Fibroblast of lung (primary cell): ENCODE data around the gene INCA1. TPM values are rescaled to one million over a fixed set of nuclear protein-coding genes. Genes with fewer than 3 reads are reported as not detected.

Experiments
- DNase-seq, 2 donors: peaks; one replicate each; pipeline versions ENCODE4 v3.0.0 to v3.0.0-alpha.2; 2010; ENCODE audit warnings: low read depth in 2 of 2
- H2AFZ ChIP-seq: 2 replicates; pipeline ENCODE4 v1.5.1; 2012; ENCODE audit warnings: low read length, control low read depth, inconsistent platforms
- H3K27ac ChIP-seq: 2 replicates; pipeline ENCODE4 v1.5.1; 2011; ENCODE audit warnings: low read length, control low read depth; ENCODE audit not compliant: insufficient read depth
- H3K27me3 ChIP-seq: 2 replicates; pipeline ENCODE4 v1.5.1; 2011; ENCODE audit warnings: mild to moderate bottlenecking, low read length; ENCODE audit not compliant: control insufficient read depth, insufficient read depth
- H3K36me3 ChIP-seq: 2 replicates; pipeline ENCODE4 v1.5.1; 2011; ENCODE audit warnings: low read length; ENCODE audit not compliant: control insufficient read depth, insufficient read depth
- H3K4me1 ChIP-seq: 2 replicates; pipeline ENCODE4 v1.5.1; 2011; ENCODE audit warnings: low read length; ENCODE audit not compliant: control insufficient read depth, insufficient read depth; ENCODE audit errors: extremely low read depth
- H3K4me2 ChIP-seq: 2 replicates; pipeline ENCODE4 v1.5.1; 2011; ENCODE audit warnings: low read length, control low read depth; ENCODE audit not compliant: insufficient read depth; ENCODE audit errors: extremely low read depth
- H3K4me3 ChIP-seq, 4 experiments: fragments of 200-600 bp in 1 of 4; sonication (generic) in 1 of 4; replicated peaks in 1 of 4; 2 replicates each; pipeline ENCODE4 v1.5.1; 2011 to 2016; ENCODE audit warnings: low read length in 4 of 4, low read depth in 3 of 4, mild to moderate bottlenecking in 3 of 4, control low read depth in 2 of 4, inconsistent platforms in 1 of 4, mixed read lengths in 1 of 4; ENCODE audit not compliant: insufficient read depth in 1 of 4; ENCODE audit errors: control extremely low read depth in 1 of 4
- H3K79me2 ChIP-seq: 2 replicates; pipeline ENCODE4 v1.5.1; 2012; ENCODE audit warnings: mild to moderate bottlenecking, low read length, inconsistent platforms; ENCODE audit not compliant: control insufficient read depth, insufficient read depth
- H3K9ac ChIP-seq: 2 replicates; pipeline ENCODE4 v1.5.1; 2011; ENCODE audit warnings: mild to moderate bottlenecking, low read length, control low read depth; ENCODE audit not compliant: insufficient read depth
- H3K9me3 ChIP-seq: 2 replicates; pipeline ENCODE4 v1.5.1; 2012; ENCODE audit warnings: low read depth, low read length; ENCODE audit not compliant: control insufficient read depth, insufficient read depth
- H4K20me1 ChIP-seq: 2 replicates; pipeline ENCODE4 v1.5.1; 2011; ENCODE audit warnings: low read length; ENCODE audit not compliant: control insufficient read depth, insufficient read depth; ENCODE audit errors: extremely low read depth
- CTCF ChIP-seq, 2 donors: IDR thresholded peaks in 1 of 2; conservative IDR thresholded peaks in 1 of 2; 1 replicate in 1 of 2; 2 replicates in 1 of 2; pipeline ENCODE4 v1.5.1; 2011 to 2012; ENCODE audit warnings: low read length in 2 of 2, control low read depth in 1 of 2, inconsistent platforms in 1 of 2, low read depth in 1 of 2, mild to moderate bottlenecking in 1 of 2
- EZH2 ChIP-seq: IDR thresholded peaks from 2 replicates; pipeline ENCODE4 v1.5.1; 2012; ENCODE audit warnings: low read length, control low read depth, mild to moderate bottlenecking; ENCODE audit errors: missing control alignments
- polyA plus RNA-seq, 2 donors: library from polyadenylated mRNA; depleted of rRNA in 1 of 2; stranded (reverse) in 1 of 2; unstranded in 1 of 2; fragments of >200 nt; gene quantifications; 2 replicates each; pipeline ENCODE4 v1.2.1, GENCODE V29; 2011 to 2012; ENCODE audit warnings: missing spikeins in 1 of 2
- total RNA-seq: library from RNA; depleted of rRNA; stranded (reverse); fragments of >200 nt; gene quantifications from 2 replicates; pipeline ENCODE4 v1.2.1, GENCODE V29; 2014

Gene INCA1
- total and polyA plus RNA-seq, 2 donors (not counting 1 experiment from before 2014, with no cell fraction given): 0.28 to 0.33 TPM

- H3K9ac ChIP-seq: no peak overlapping the region
- TF ChIP-seq EZH2: no peak
- TF ChIP-seq CTCF (conservative IDR thresholded peaks at IDR 0.05 in 1 of 2, IDR thresholded peaks at IDR 0.05 in 1 of 2; ENCODE audit: low read depth in 1 of 2, low read length in 2 of 2): no peak
- H3K27me3 ChIP-seq: no peaks in the 10 kb centered on the region
- H3K4me3 ChIP-seq: peak overlapping the region; percentile 0 to 97 (median 26)
- no peak for DNase-seq
- H3K36me3 ChIP-seq: peaks cover 27% of the 10 kb centered on the region
- peaks cover 2% of the 10 kb centered on the region for H4K20me1 ChIP-seq
- H3K9me3 ChIP-seq: no peaks in the 10 kb centered on the region
- peaks cover 24% of the 10 kb centered on the region for H3K4me1 ChIP-seq
- no peak overlapping the region for H2AFZ ChIP-seq
- H3K79me2 ChIP-seq: peaks cover 77% of the 10 kb centered on the region
- H3K27ac ChIP-seq: peak overlapping the region; percentile 74
- peak overlapping the region; percentile 63 for H3K4me2 ChIP-seq
Measured at GRCh38 chr17:4944554-4945175, 52.7 kb downstream of the INCA1 start.

GRCh38 chr17:4944163-4944553 lies 53.2 kb downstream of the INCA1 start:
- Histone ChIP-seq H3K4me3 (no peak overlapping the region), H3K36me3 (peaks cover 27% of the 10 kb centered on the region), H3K9ac (no peak overlapping the region), H3K27me3 (no peaks in the 10 kb centered on the region), H3K4me2 (no peak overlapping the region), H3K4me1 (peaks cover 25% of the 10 kb centered on the region), H3K27ac (peak overlapping the region; percentile 74), H2AFZ (no peak overlapping the region), H3K9me3 (no peaks in the 10 kb centered on the region), H3K79me2 (peaks cover 81% of the 10 kb centered on the region), H4K20me1 (peaks cover 2% of the 10 kb centered on the region)
- TF ChIP-seq CTCF (conservative IDR thresholded peaks at IDR 0.05 in 1 of 2, IDR thresholded peaks at IDR 0.05 in 1 of 2; ENCODE audit: low read depth in 1 of 2, low read length in 2 of 2): no peak
- TF ChIP-seq EZH2: no peak
- no peak for DNase-seq

DNA sequence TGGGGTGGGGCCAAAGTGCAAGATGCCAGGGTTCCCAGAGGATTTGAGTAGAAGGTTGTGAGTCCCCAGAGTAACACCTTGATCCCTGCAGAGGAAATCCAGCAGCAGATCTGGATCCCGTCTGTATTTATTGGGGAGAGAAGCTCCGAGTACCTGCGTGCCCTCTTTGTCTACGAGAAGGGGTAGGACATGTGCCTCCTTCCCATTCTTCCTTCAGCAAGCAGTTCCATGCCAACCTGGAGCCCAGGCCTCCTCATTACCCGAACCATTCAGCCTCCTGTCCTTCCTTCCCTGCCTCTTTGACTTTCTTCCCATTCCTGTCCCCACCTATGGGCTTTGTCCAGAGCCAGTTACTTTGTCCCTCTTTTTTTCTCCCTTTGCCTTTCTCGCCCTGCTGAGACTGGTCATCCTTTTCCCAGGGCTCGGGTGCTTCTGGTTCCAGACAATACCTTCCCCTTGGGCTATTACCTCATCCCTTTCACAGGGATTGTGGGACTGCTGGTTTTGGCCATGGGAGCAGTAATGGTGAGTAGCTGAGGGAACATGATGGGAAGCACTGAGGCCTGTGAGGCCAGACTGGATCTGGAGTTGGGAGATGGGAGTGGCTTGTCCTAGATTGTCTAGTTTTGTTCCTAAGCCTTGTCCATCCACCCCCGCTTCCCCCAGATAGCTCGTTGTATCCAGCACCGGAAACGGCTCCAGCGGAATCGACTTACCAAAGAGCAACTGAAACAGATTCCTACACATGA lies 54.4 kb downstream of the INCA1 start:
- H2AFZ ChIP-seq: no peak overlapping the region
- peaks cover 29% of the 10 kb centered on the region for H3K36me3 ChIP-seq

More for the DNA sequence above, 54.4 kb downstream of the INCA1 start:
- Histone ChIP-seq H3K9ac (no peak overlapping the region), H3K27me3 (no peaks in the 10 kb centered on the region), H3K27ac (no peak overlapping the region), H3K4me3 (no peak overlapping the region), H3K4me1 (peaks cover 30% of the 10 kb centered on the region), H3K79me2 (peaks cover 89% of the 10 kb centered on the region), H3K9me3 (no peaks in the 10 kb centered on the region), H4K20me1 (peaks cover 2% of the 10 kb centered on the region), H3K4me2 (no peak overlapping the region)
- no peak for TF ChIP-seq CTCF (conservative IDR thresholded peaks at IDR 0.05 in 1 of 2, IDR thresholded peaks at IDR 0.05 in 1 of 2; ENCODE audit: low read depth in 1 of 2, low read length in 2 of 2)
- TF ChIP-seq EZH2: no peak
- DNase-seq: no peak
